Measurements from ENCODE around the gene NFAT5. TPM values are rescaled to one million over a fixed set of nuclear protein-coding genes. Genes with fewer than 3 reads are reported as not detected.
"Not testable (repeated sequence)": the region's sequence is repeated elsewhere in the genome, so short reads cannot be mapped to it uniquely, and the experiment has no call there.

The NFAT5 gene
- total RNA-seq, 1 donor from 2014 or later = 56.7 TPM

DNA sequence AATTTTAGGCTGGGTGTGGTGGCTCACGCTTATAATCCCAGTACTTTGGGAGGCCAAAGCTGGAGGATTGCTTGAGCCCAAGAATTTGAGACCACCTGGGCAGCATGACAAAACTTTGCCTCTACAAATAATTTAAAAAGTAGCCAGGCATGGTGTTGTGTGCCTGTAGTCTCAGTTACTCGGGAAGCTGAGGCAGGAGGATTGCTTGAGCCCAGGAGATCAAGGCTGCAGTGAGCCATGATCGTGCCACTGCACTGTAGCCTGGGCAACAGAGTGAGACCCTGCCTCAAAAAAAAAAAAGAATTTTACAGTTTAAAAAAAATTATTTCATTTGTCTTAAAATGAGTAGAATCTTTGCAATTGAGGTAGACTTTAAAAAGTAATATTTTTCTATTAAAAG lies 78.2 kb downstream of the NFAT5 start:
- Histone ChIP-seq H3K36me3 (peaks cover 22% of the 10 kb centered on the region), H3K4me1 (peaks cover 11% of the 10 kb centered on the region)
- ATAC-seq; H3K27ac ChIP-seq; H3K27me3 ChIP-seq (ENCODE audit: low read depth); H3K4me3 ChIP-seq; H3K9me3 ChIP-seq; intact Hi-C loops (cut with DNase I); DNase-seq: not testable (repeated sequence)

DNA sequence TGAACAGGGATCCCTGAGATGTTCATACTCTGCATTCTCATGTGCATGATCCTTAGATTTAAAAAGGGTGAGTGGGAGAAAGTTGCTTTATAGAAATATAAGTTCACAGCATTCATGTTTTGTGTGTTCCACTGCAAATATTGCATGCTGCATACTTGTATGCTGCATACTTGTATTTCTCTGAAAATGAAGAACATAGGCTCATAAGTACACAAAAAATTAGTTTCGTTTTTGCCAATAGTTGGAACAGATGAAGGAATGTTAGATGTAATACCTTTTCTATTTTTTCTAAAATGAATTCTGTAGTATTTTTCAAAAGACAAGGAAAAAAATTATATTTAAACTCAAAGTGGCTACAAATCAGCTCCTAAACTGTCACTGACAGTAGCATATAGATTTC lies 79.0 kb downstream of the NFAT5 start:
- H3K9me3 ChIP-seq = no peaks in the 10 kb centered on the region
- intact Hi-C loops (cut with DNase I) = no loop called here
- H3K27ac ChIP-seq = no peak overlapping the region
- peaks cover 26% of the 10 kb centered on the region for H3K36me3 ChIP-seq
- DNase-seq = no peak
- H3K4me1 ChIP-seq = peaks cover 11% of the 10 kb centered on the region
- TF ChIP-seq, protein P1, sequence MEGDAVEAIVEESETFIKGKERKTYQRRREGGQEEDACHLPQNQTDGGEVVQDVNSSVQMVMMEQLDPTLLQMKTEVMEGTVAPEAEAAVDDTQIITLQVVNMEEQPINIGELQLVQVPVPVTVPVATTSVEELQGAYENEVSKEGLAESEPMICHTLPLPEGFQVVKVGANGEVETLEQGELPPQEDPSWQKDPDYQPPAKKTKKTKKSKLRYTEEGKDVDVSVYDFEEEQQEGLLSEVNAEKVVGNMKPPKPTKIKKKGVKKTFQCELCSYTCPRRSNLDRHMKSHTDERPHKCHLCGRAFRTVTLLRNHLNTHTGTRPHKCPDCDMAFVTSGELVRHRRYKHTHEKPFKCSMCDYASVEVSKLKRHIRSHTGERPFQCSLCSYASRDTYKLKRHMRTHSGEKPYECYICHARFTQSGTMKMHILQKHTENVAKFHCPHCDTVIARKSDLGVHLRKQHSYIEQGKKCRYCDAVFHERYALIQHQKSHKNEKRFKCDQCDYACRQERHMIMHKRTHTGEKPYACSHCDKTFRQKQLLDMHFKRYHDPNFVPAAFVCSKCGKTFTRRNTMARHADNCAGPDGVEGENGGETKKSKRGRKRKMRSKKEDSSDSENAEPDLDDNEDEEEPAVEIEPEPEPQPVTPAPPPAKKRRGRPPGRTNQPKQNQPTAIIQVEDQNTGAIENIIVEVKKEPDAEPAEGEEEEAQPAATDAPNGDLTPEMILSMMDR (IDR thresholded peaks at IDR 0.05) = no peak
- no peaks in the 10 kb centered on the region for H3K27me3 ChIP-seq (ENCODE audit: low read depth)
- no peak overlapping the region for H3K4me3 ChIP-seq
- no peak for ATAC-seq

DNA sequence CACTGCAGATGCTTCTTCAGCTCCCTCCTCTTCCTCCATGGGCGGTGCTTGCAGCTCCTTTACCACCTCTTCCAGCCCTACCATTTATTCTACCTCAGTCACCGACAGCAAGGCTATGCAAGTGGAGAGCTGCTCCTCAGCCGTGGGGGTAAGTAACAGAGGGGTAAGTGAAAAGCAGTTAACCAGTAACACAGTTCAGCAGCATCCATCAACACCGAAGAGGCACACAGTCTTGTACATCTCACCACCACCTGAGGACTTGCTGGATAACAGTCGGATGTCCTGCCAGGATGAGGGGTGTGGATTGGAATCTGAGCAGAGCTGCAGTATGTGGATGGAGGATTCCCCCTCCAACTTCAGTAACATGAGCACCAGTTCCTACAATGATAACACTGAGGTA lies 81.3 kb downstream of the NFAT5 start:
- TF ChIP-seq, protein P1 (IDR thresholded peaks at IDR 0.05) = no peak
- no peaks in the 10 kb centered on the region for H3K9me3 ChIP-seq
- H3K36me3 ChIP-seq = peaks cover 46% of the 10 kb centered on the region
- ATAC-seq = no peak
- no peaks in the 10 kb centered on the region for H3K27me3 ChIP-seq (ENCODE audit: low read depth)
- peaks cover 11% of the 10 kb centered on the region for H3K4me1 ChIP-seq
- no peak overlapping the region for H3K27ac ChIP-seq
- no peak overlapping the region for H3K4me3 ChIP-seq
- no peak for DNase-seq
- intact Hi-C loops (cut with DNase I) = no loop called here

DNA sequence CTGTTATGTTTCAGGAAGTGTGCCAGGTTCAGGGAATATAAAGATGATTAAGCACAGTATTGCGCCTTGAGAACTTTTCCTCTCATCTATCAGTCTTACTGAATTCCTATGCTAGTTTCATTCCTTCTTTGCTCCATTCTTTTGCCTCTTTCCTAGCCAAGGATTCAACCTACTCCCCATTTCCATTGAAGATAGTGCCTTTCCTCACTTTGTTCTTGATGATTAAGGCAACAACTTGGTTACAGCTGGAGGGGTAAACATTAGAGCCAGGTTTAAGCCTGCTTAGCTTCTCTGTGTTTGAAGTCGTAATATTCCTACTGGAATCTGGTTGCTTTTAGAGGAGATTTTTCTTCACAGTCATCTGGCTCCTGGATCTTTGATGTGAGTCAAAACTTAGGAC lies 85.5 kb downstream of the NFAT5 start:
- Histone ChIP-seq H3K4me1 (no peaks in the 10 kb centered on the region), H3K4me3 (no peak overlapping the region), H3K9me3 (no peaks in the 10 kb centered on the region), H3K27ac (no peak overlapping the region), H3K27me3 (ENCODE audit: low read depth) (no peaks in the 10 kb centered on the region), H3K36me3 (peaks cover 87% of the 10 kb centered on the region)
- ATAC-seq (no peak), DNase-seq (no peak)
- intact Hi-C loops (cut with DNase I) = no loop called here
- TF ChIP-seq, protein P1 (IDR thresholded peaks at IDR 0.05) = no peak

DNA sequence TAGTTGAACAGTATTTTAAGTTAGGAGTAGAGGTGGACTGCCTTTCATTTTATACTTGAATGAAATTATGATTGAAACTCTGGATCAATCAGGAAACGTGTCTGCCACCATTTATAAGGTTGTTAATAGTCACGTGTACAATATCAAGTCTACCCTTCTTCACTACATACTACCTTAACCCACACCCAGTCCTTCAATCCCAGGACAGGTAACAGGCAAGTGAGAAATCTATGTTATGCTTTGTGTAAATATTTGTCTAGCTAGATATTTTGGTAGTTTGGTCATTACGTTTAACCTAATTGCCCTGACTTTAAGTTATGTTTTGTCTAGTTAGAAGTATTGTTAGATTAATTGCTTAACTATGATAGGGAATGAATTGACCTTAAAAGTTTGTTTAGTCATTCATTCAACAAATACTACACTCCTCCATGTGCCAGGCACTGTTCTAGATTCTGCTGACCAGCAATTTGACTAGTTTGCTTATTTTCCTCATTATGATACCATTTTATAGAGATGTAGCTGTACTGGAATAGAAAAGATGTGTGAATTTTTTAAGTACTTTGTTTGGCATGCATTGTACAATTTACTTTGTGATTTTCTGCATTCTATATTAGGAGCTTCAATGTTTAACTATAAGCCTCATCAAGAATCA lies 88.6 kb downstream of the NFAT5 start:
- intact Hi-C loops (cut with DNase I) = no loop called here
- no peak overlapping the region for H3K4me3 ChIP-seq
- peak in 1 of 2 donors; percentile 36 for ATAC-seq
- H3K4me1 ChIP-seq = no peaks in the 10 kb centered on the region
- no peaks in the 10 kb centered on the region for H3K9me3 ChIP-seq
- H3K27ac ChIP-seq = no peak overlapping the region
- TF ChIP-seq, protein P1 (IDR thresholded peaks at IDR 0.05) = no peak
- no peak for DNase-seq
- H3K36me3 ChIP-seq = peaks cover 91% of the 10 kb centered on the region
- no peaks in the 10 kb centered on the region for H3K27me3 ChIP-seq (ENCODE audit: low read depth)

DNA sequence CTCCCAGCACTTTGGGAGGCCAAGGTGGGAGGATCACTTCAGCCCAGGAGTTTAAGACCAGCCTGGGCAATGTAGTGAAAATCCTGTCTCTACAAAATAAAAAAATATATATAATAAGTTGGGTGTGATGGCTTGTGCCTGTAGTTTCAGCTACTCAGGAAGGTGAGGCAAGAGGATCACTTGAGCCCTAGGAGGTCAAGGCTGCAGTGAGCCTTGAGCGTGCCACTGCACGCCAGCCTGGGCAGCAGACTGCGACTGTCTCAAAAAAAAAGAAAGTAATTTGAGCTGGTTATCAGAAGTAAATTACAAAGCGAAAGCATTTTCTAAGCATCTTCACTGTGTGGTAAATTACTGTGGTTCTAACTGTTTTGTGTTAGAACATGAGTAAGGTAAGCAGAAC lies 94.4 kb downstream of the NFAT5 start:
- Histone ChIP-seq H3K27me3 (ENCODE audit: low read depth) (no peaks in the 10 kb centered on the region), H3K27ac (no peak overlapping the region), H3K36me3 (peaks cover 89% of the 10 kb centered on the region), H3K4me3 (no peak overlapping the region), H3K9me3 (no peaks in the 10 kb centered on the region), H3K4me1 (no peaks in the 10 kb centered on the region)
- TF ChIP-seq, protein P1 (IDR thresholded peaks at IDR 0.05) = no peak
- no peak for ATAC-seq
- intact Hi-C loops (cut with DNase I) = no loop called here
- DNase-seq = no peak

Measured in lower lobe of right lung (tissue), 2 donors.